Neural cell (in vitro differentiated cells): ENCODE measurements around the gene EDNRA. TPM values are rescaled to one million over a fixed set of nuclear protein-coding genes. Genes with fewer than 3 reads are reported as not detected.

Source experiments
- H2AFZ ChIP-seq: fragments of 200-600, 300-800 bp; sonication (generic), shearing (Covaris generic); 2 replicates; pipeline ENCODE4 v1.6.0; 2014; ENCODE audit warnings: low read depth, mild to moderate bottlenecking, antibody characterized with exemption, low read length, moderate library complexity
- H3F3A ChIP-seq: fragments of 200-600 bp; shearing (Covaris generic); 2 replicates; pipeline ENCODE4 v1.6.1; 2016; ENCODE audit warnings: mild to moderate bottlenecking, moderate library complexity, mixed read lengths, antibody characterized with exemption, low read length; ENCODE audit not compliant: insufficient read depth, poor library complexity, severe bottlenecking
- H3K27ac ChIP-seq: fragments of 200-600, 300-800 bp; sonication (generic), shearing (Covaris generic); 2 replicates; pipeline ENCODE4 v1.5.1; 2014; ENCODE audit warnings: mild to moderate bottlenecking, low read length, moderate library complexity
- H3K27me3 ChIP-seq: fragments of 300-800, 200-600 bp; sonication (generic), shearing (Covaris generic); 2 replicates; pipeline ENCODE4 v1.6.0; 2014; ENCODE audit warnings: mild to moderate bottlenecking, low read depth, low read length, moderate library complexity; ENCODE audit not compliant: insufficient read depth
- H3K36me3 ChIP-seq: fragments of 300-800, 200-600 bp; sonication (generic), shearing (Covaris generic); 2 replicates; pipeline ENCODE4 v1.5.1; 2014; ENCODE audit warnings: mild to moderate bottlenecking, antibody characterized with exemption, low read length, moderate library complexity; ENCODE audit not compliant: insufficient read depth
- H3K4me2 ChIP-seq: fragments of 300-800, 200-600 bp; sonication (generic), shearing (Covaris generic); 2 replicates; pipeline ENCODE4 v1.6.0; 2014; ENCODE audit warnings: mild to moderate bottlenecking, low read length
- H3K4me3 ChIP-seq: fragments of 300-800, 200-600 bp; sonication (generic), shearing (Covaris generic); 2 replicates; pipeline ENCODE4 v1.5.1; 2014; ENCODE audit warnings: mild to moderate bottlenecking, low read length, moderate library complexity
- H3K79me2 ChIP-seq: fragments of 200-600 bp; shearing (Covaris generic); replicated peaks from 2 replicates; pipeline ENCODE4 v1.6.0; 2014; ENCODE audit warnings: mild to moderate bottlenecking, low read length, moderate library complexity; ENCODE audit not compliant: insufficient read depth
- H3K9ac ChIP-seq: fragments of 300-800, 200-600 bp; sonication (generic), shearing (Covaris generic); 2 replicates; pipeline ENCODE4 v1.6.1; 2016; ENCODE audit warnings: mild to moderate bottlenecking, low read length, mixed read lengths
- H3K9me2 ChIP-seq: fragments of 200-600 bp; shearing (Covaris generic); 2 replicates; pipeline ENCODE4 v1.6.1; 2016; ENCODE audit warnings: mild to moderate bottlenecking, low read length, mixed read lengths; ENCODE audit not compliant: insufficient read depth
- H3K9me3 ChIP-seq: fragments of 200-600, 300-800 bp; sonication (generic), shearing (Covaris generic); 2 replicates; pipeline ENCODE4 v1.6.1; 2016; ENCODE audit warnings: mild to moderate bottlenecking, mixed run types, low read length, moderate library complexity, mixed read lengths
- H4K20me1 ChIP-seq: fragments of 200-600 bp; shearing (Covaris generic); 2 replicates; pipeline ENCODE4 v1.6.1; 2016; ENCODE audit warnings: mild to moderate bottlenecking, mixed run types; ENCODE audit not compliant: insufficient read depth
- EP300 ChIP-seq: fragments of 450-650 bp; conservative IDR thresholded peaks from 2 replicates; pipeline ENCODE4 v1.6.1; 2014; ENCODE audit warnings: antibody characterized with exemption, mild to moderate bottlenecking, moderate library complexity; ENCODE audit not compliant: poor library complexity, severe bottlenecking
- EZH2 ChIP-seq: fragments of 200-600, 300-800 bp; shearing (Covaris generic), sonication (generic); IDR thresholded peaks from 2 replicates; pipeline ENCODE4 v1.6.1; 2014; ENCODE audit warnings: antibody characterized with exemption, low read length, borderline replicate concordance, mild to moderate bottlenecking; ENCODE audit not compliant: insufficient read depth, poor library complexity, severe bottlenecking
- MXI1 ChIP-seq: fragments of 450-650 bp; conservative IDR thresholded peaks from 2 replicates; pipeline ENCODE4 v1.6.1; 2014; ENCODE audit warnings: antibody characterized with exemption, mild to moderate bottlenecking; ENCODE audit not compliant: poor library complexity, severe bottlenecking
- POLR2AphosphoS5 ChIP-seq: IDR thresholded peaks from 2 replicates; pipeline ENCODE4 v1.6.1; 2012
- RAD21 ChIP-seq: fragments of 450-650 bp; conservative IDR thresholded peaks from 2 replicates; pipeline ENCODE4 v1.6.1; 2014; ENCODE audit warnings: antibody characterized with exemption, mild to moderate bottlenecking, moderate library complexity
- SMC3 ChIP-seq: fragments of 450-650 bp; conservative IDR thresholded peaks from 2 replicates; pipeline ENCODE4 v1.6.1; 2014; ENCODE audit warnings: antibody characterized with exemption, mild to moderate bottlenecking, moderate library complexity; ENCODE audit not compliant: poor library complexity
- polyA plus RNA-seq: library from polyadenylated mRNA; depleted of rRNA; stranded (reverse); fragments of >200 nt; gene quantifications from 2 replicates; pipeline ENCODE4 v1.2.3, GENCODE V29; 2014
- TF ChIP-seq, protein P1 (sequence below): fragments of 450-650 bp; IDR thresholded peaks from 2 replicates; pipeline ENCODE4 v1.5.1; 2014; ENCODE audit warnings: antibody characterized with exemption, mild to moderate bottlenecking, moderate library complexity; ENCODE audit not compliant: poor library complexity, severe bottlenecking
- TF ChIP-seq, protein P2 (sequence below): IDR thresholded peaks from 2 replicates; pipeline ENCODE4 v1.6.1; 2012; ENCODE audit warnings: borderline replicate concordance

The EDNRA gene
- polyA plus RNA-seq, 1 donor from 2014 or later: 0.19 TPM

DNA sequence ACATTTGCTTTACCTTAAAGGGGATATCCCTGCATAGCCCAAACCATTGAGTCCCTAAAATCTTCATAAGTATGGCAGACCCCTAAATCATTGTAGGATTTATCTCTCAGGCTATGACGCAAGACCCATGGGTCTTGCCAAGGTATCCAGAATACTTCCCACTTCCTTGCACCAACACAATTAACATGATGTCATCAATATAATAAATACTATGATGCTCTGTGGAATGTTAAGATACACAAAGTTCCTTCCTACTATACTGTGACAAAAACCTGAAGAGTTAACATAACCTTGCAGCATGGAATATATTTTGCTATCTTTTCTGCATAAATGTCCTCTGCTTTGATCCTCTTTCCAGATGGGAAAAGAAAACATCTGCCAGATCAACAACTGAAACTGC, 86.4 kb downstream of the EDNRA start:
- Histone ChIP-seq H3K36me3 (no peaks in the 10 kb centered on the region), H2AFZ (no peak overlapping the region), H3K9me2 (no peaks in the 10 kb centered on the region), H3K27ac (no peak overlapping the region), H3K27me3 (no peaks in the 10 kb centered on the region), H3K9me3 (no peaks in the 10 kb centered on the region), H3K9ac (no peak overlapping the region), H3F3A (no peaks in the 10 kb centered on the region), H3K79me2 (no peaks in the 10 kb centered on the region), H3K4me2 (no peak overlapping the region), H4K20me1 (no peaks in the 10 kb centered on the region), H3K4me3 (no peak overlapping the region)
- TF ChIP-seq SMC3 (no peak), POLR2AphosphoS5 (no peak), EZH2 (no peak)

DNA sequence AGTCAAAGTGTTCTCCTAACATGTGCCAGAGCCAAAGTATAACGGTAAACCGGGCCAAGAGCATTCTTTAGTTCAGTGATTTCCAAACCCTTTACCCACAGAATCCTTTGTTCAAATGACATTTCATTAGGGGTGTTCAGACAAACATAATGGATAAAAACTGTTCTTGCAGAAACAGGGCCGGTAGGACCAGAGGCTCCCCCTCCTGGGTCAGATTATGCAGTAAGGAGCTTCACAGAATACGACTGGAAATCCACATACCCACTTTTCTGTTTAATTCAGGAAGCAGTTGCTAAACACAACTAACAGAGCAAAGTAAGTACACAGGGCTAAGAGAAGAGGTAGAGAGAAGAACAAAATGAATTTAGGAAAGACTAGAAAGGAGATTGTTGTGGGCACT, 89.7 kb downstream of the EDNRA start:
- Histone ChIP-seq H3K27ac (no peak overlapping the region), H3F3A (no peaks in the 10 kb centered on the region), H3K79me2 (no peaks in the 10 kb centered on the region), H3K9me3 (no peaks in the 10 kb centered on the region), H3K27me3 (no peaks in the 10 kb centered on the region), H3K36me3 (no peaks in the 10 kb centered on the region), H3K9me2 (no peaks in the 10 kb centered on the region), H4K20me1 (no peaks in the 10 kb centered on the region), H3K4me3 (no peak overlapping the region), H3K9ac (no peak overlapping the region), H3K4me2 (no peak overlapping the region), H2AFZ (no peak overlapping the region)
- TF ChIP-seq EP300: no peak
- TF ChIP-seq, protein P1, sequence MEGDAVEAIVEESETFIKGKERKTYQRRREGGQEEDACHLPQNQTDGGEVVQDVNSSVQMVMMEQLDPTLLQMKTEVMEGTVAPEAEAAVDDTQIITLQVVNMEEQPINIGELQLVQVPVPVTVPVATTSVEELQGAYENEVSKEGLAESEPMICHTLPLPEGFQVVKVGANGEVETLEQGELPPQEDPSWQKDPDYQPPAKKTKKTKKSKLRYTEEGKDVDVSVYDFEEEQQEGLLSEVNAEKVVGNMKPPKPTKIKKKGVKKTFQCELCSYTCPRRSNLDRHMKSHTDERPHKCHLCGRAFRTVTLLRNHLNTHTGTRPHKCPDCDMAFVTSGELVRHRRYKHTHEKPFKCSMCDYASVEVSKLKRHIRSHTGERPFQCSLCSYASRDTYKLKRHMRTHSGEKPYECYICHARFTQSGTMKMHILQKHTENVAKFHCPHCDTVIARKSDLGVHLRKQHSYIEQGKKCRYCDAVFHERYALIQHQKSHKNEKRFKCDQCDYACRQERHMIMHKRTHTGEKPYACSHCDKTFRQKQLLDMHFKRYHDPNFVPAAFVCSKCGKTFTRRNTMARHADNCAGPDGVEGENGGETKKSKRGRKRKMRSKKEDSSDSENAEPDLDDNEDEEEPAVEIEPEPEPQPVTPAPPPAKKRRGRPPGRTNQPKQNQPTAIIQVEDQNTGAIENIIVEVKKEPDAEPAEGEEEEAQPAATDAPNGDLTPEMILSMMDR: no peak
- TF ChIP-seq RAD21: no peak
- TF ChIP-seq POLR2AphosphoS5: no peak
- no peak for TF ChIP-seq EZH2
- TF ChIP-seq, protein P2, sequence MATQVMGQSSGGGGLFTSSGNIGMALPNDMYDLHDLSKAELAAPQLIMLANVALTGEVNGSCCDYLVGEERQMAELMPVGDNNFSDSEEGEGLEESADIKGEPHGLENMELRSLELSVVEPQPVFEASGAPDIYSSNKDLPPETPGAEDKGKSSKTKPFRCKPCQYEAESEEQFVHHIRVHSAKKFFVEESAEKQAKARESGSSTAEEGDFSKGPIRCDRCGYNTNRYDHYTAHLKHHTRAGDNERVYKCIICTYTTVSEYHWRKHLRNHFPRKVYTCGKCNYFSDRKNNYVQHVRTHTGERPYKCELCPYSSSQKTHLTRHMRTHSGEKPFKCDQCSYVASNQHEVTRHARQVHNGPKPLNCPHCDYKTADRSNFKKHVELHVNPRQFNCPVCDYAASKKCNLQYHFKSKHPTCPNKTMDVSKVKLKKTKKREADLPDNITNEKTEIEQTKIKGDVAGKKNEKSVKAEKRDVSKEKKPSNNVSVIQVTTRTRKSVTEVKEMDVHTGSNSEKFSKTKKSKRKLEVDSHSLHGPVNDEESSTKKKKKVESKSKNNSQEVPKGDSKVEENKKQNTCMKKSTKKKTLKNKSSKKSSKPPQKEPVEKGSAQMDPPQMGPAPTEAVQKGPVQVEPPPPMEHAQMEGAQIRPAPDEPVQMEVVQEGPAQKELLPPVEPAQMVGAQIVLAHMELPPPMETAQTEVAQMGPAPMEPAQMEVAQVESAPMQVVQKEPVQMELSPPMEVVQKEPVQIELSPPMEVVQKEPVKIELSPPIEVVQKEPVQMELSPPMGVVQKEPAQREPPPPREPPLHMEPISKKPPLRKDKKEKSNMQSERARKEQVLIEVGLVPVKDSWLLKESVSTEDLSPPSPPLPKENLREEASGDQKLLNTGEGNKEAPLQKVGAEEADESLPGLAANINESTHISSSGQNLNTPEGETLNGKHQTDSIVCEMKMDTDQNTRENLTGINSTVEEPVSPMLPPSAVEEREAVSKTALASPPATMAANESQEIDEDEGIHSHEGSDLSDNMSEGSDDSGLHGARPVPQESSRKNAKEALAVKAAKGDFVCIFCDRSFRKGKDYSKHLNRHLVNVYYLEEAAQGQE: no peak
- no peak for TF ChIP-seq MXI1
